H9 (cell line): ENCODE data around the gene KLHL21. TPM values are rescaled to one million over a fixed set of nuclear protein-coding genes. Genes with fewer than 3 reads are reported as not detected.

Experiments used
- DNase-seq: peaks from one replicate; pipeline ENCODE4 v3.0.0-alpha.2; 2017
- H2AFZ ChIP-seq: one replicate; pipeline ENCODE4 v1.6.1; 2013; ENCODE audit warnings: mild to moderate bottlenecking, low read length, control low read depth, moderate library complexity
- H2AK5ac ChIP-seq: 2 replicates; pipeline ENCODE4 v1.6.1; 2013; ENCODE audit warnings: low read length, control low read depth, mixed read lengths; ENCODE audit not compliant: insufficient read length
- H2BK120ac ChIP-seq: one replicate; pipeline ENCODE4 v1.6.1; 2013; ENCODE audit warnings: low read depth, mild to moderate bottlenecking, low read length, control low read depth, inconsistent platforms; ENCODE audit not compliant: poor library complexity, severe bottlenecking
- H2BK12ac ChIP-seq: 2 replicates; pipeline ENCODE4 v1.6.1; 2013; ENCODE audit warnings: low read length, control low read depth, mixed read lengths, low read depth; ENCODE audit not compliant: insufficient read length
- H2BK15ac ChIP-seq: 2 replicates; pipeline ENCODE4 v1.6.1; 2013; ENCODE audit warnings: low read depth, low read length, control low read depth
- H2BK20ac ChIP-seq: one replicate; pipeline ENCODE4 v1.6.1; 2013; ENCODE audit warnings: low read depth, mild to moderate bottlenecking, low read length, control low read depth, inconsistent platforms; ENCODE audit not compliant: poor library complexity, severe bottlenecking
- H2BK5ac ChIP-seq: 2 replicates; pipeline ENCODE4 v1.6.1; 2013; ENCODE audit warnings: low read length, control low read depth, mixed read lengths; ENCODE audit not compliant: insufficient read length
- H3K14ac ChIP-seq: 2 replicates; pipeline ENCODE4 v1.6.1; 2013; ENCODE audit warnings: low read length, control low read depth; ENCODE audit not compliant: insufficient read depth
- H3K18ac ChIP-seq: 2 replicates; pipeline ENCODE4 v1.6.1; 2013; ENCODE audit warnings: low read depth, mild to moderate bottlenecking, mixed read lengths, low read length, control low read depth; ENCODE audit not compliant: insufficient read length
- H3K23ac ChIP-seq: 2 replicates; pipeline ENCODE4 v1.6.1; 2013; ENCODE audit warnings: low read length, control low read depth, mixed read lengths, low read depth; ENCODE audit not compliant: insufficient read length
- H3K23me2 ChIP-seq: 2 replicates; pipeline ENCODE4 v1.6.1; 2013; ENCODE audit warnings: low read depth, mild to moderate bottlenecking, mixed read lengths, low read length, control low read depth; ENCODE audit not compliant: insufficient read length, poor library complexity, severe bottlenecking
- H3K27ac ChIP-seq: 2 replicates; pipeline ENCODE4 v1.5.1; 2013; ENCODE audit warnings: low read length, control low read depth, mixed read lengths, low read depth; ENCODE audit not compliant: insufficient read length
- H3K27me3 ChIP-seq: 2 replicates; pipeline ENCODE4 v1.6.1; 2013; ENCODE audit warnings: low read length, control low read depth, inconsistent platforms; ENCODE audit not compliant: insufficient read depth
- H3K4ac ChIP-seq: 2 replicates; pipeline ENCODE4 v1.6.1; 2013; ENCODE audit warnings: low read depth, mild to moderate bottlenecking, control low read depth, inconsistent platforms, low read length, moderate library complexity
- H3K4me1 ChIP-seq: 2 replicates; pipeline ENCODE4 v1.6.1; 2013; ENCODE audit warnings: low read length, control low read depth, inconsistent platforms; ENCODE audit not compliant: insufficient read depth
- H3K4me2 ChIP-seq: 2 replicates; pipeline ENCODE4 v1.6.1; 2013; ENCODE audit warnings: low read length, control low read depth, mixed read lengths; ENCODE audit not compliant: insufficient read length, insufficient read depth
- H3K56ac ChIP-seq: 2 replicates; pipeline ENCODE4 v1.6.1; 2013; ENCODE audit warnings: low read depth, mild to moderate bottlenecking, mixed read lengths, low read length, control low read depth; ENCODE audit not compliant: insufficient read length
- H3K79me1 ChIP-seq: 2 replicates; pipeline ENCODE4 v1.6.1; 2013; ENCODE audit warnings: low read depth, mild to moderate bottlenecking, moderate library complexity, low read length, control low read depth, inconsistent platforms; ENCODE audit not compliant: insufficient read depth, poor library complexity, severe bottlenecking
- H3K79me2 ChIP-seq: 2 replicates; pipeline ENCODE4 v1.6.1; 2013; ENCODE audit warnings: low read length, control low read depth, inconsistent platforms; ENCODE audit not compliant: insufficient read depth
- H3K9ac ChIP-seq: 2 replicates; pipeline ENCODE4 v1.6.1; 2013; ENCODE audit warnings: low read length, control low read depth, mixed read lengths; ENCODE audit not compliant: insufficient read length; ENCODE audit errors: extremely low read depth
- H3K9me3 ChIP-seq: one replicate; pipeline ENCODE4 v1.6.1; 2013; ENCODE audit warnings: low read depth, low read length, inconsistent platforms; ENCODE audit not compliant: control insufficient read depth
- H3T11ph ChIP-seq: one replicate; pipeline ENCODE4 v1.6.1; 2013; ENCODE audit warnings: mild to moderate bottlenecking, low read length, control low read depth, inconsistent platforms
- H4K20me1 ChIP-seq: one replicate; pipeline ENCODE4 v1.6.1; 2013; ENCODE audit not compliant: control insufficient read depth, insufficient read length, insufficient read depth
- H4K5ac ChIP-seq: 2 replicates; pipeline ENCODE4 v1.6.1; 2013; ENCODE audit warnings: low read depth, mild to moderate bottlenecking, mixed read lengths, low read length, control low read depth; ENCODE audit not compliant: insufficient read length
- H4K8ac ChIP-seq: replicated peaks from 2 replicates; pipeline ENCODE4 v1.6.1; 2013; ENCODE audit warnings: low read length, control low read depth, mixed read lengths, low read depth; ENCODE audit not compliant: insufficient read length
- H4K91ac ChIP-seq: 2 replicates; pipeline ENCODE4 v1.6.1; 2013; ENCODE audit warnings: low read depth, mild to moderate bottlenecking, moderate library complexity, mixed read lengths, low read length, control low read depth; ENCODE audit not compliant: insufficient read length
- H3K27ac Mint-ChIP-seq, 3 experiments: 2 replicates in 2 of 3; 3 replicates in 1 of 3; pipeline ENCODE4 v1.8.0; 2020 to 2021; ENCODE audit warnings: mixed read lengths in 3 of 3, mild to moderate bottlenecking in 1 of 3, moderate library complexity in 1 of 3
- H3K27me3 Mint-ChIP-seq: 2 replicates; pipeline ENCODE4 v1.8.0; 2021; ENCODE audit warnings: low read depth, mild to moderate bottlenecking, moderate library complexity, mixed read lengths
- H3K36me3 Mint-ChIP-seq, 3 experiments: 2 replicates in 2 of 3; 3 replicates in 1 of 3; pipeline ENCODE4 v1.8.0; 2020 to 2021; ENCODE audit warnings: low read depth in 3 of 3, mixed read lengths in 3 of 3; ENCODE audit not compliant: insufficient read depth in 1 of 3
- H3K4me1 Mint-ChIP-seq, 2 experiments: 2 replicates each; pipeline ENCODE4 v1.8.0; 2020; ENCODE audit warnings: mixed read lengths in 2 of 2
- H3K4me3 Mint-ChIP-seq, 2 experiments: 2 replicates in 1 of 2; 3 replicates in 1 of 2; pipeline ENCODE4 v1.8.0; 2020 to 2021; ENCODE audit warnings: mild to moderate bottlenecking in 2 of 2, mixed read lengths in 2 of 2, moderate library complexity in 1 of 2
- H3K9me3 Mint-ChIP-seq, 2 experiments: 2 replicates in 1 of 2; 3 replicates in 1 of 2; pipeline ENCODE4 v1.8.0; 2020; ENCODE audit warnings: mild to moderate bottlenecking in 2 of 2, mixed read lengths in 2 of 2, moderate library complexity in 1 of 2
- WGBS: extraction: QIAGEN DNeasy Blood & Tissue Kit; methylation state at CpG from one replicate; pipeline ENCODE4 v1.1.7; 2013; ENCODE audit warnings: missing lambda C conversion rate, low lambda C conversion rate, mixed read lengths; ENCODE audit not compliant: insufficient read length; ENCODE audit errors: extremely low coverage; 5-methylcytosine and 5-hydroxymethylcytosine counted together
- total RNA-seq: library from RNA; stranded (reverse); gene quantifications from 2 replicates; pipeline ENCODE4 v1.2.1, GENCODE V29; 2021
- TF ChIP-seq, protein P1 (sequence below): fragments of 200-600 bp; sonication (generic); conservative IDR thresholded peaks from 3 replicates; pipeline ENCODE4 v1.8.0; 2021; ENCODE audit warnings: antibody characterized with exemption, mild to moderate bottlenecking

The KLHL21 gene
- total RNA-seq, 1 experiment from 2014 or later: 31.9 TPM

DNA sequence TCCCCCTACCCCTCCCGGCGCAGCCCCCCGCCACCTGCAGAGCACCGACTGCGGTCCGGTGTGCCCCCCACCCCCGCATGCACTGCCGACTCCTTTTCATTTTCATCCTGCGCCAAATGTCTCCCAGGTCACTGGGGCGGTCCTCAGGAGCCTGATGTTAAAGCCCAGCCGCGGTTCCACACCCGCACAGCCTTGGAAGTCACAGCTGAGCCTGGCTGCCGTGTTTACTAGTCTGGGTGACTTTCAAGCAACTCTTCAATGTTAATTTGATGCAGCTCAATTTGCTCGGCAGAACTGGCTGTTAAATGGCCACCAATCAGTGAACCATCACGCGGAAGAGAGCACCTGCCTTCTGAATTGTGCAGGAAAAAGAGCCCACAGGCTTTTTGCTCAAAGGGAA is 49.2 kb upstream of the KLHL21 start:
- Histone ChIP-seq H3K23me2 (no peaks in the 10 kb centered on the region), H4K20me1 (no peaks in the 10 kb centered on the region), H3K9ac (no peak overlapping the region), H3K4me2 (no peak overlapping the region), H2BK12ac (no peak overlapping the region), H2BK5ac (no peak overlapping the region), H3K56ac (no peak overlapping the region), H4K8ac (no peak overlapping the region), H2BK120ac (no peak overlapping the region), H2AK5ac (no peak overlapping the region), H3K9me3 (no peaks in the 10 kb centered on the region), H4K5ac (no peak overlapping the region), H3K4me1 (no peaks in the 10 kb centered on the region), H2BK20ac (no peak overlapping the region), H4K91ac (no peak overlapping the region), H3K79me2 (no peaks in the 10 kb centered on the region), H3K14ac (no peak overlapping the region), H3K27ac (no peak overlapping the region), H3T11ph (no peak overlapping the region), H3K27me3 (no peaks in the 10 kb centered on the region), H2AFZ (no peak overlapping the region), H3K79me1 (no peaks in the 10 kb centered on the region), H3K4ac (no peak overlapping the region), H2BK15ac (no peak overlapping the region), H3K18ac (no peak overlapping the region), H3K23ac (no peak overlapping the region)
- Mint-ChIP-seq H3K36me3 (peaks cover 24 to 53% (median 42%) of the 10 kb centered on the region in 3 experiments; a peak in 6 of 7 replicates), H3K4me1 (0 out of 4 replicates have a peak, but pooled peaks cover 0 to under 1% of the 10 kb centered on the region in 2 experiments), H3K27me3 (no peaks in the 10 kb centered on the region), H3K4me3 (no peak overlapping the region), H3K9me3 (no peaks in the 10 kb centered on the region), H3K27ac (no peak overlapping the region)
- TF ChIP-seq, protein P1, sequence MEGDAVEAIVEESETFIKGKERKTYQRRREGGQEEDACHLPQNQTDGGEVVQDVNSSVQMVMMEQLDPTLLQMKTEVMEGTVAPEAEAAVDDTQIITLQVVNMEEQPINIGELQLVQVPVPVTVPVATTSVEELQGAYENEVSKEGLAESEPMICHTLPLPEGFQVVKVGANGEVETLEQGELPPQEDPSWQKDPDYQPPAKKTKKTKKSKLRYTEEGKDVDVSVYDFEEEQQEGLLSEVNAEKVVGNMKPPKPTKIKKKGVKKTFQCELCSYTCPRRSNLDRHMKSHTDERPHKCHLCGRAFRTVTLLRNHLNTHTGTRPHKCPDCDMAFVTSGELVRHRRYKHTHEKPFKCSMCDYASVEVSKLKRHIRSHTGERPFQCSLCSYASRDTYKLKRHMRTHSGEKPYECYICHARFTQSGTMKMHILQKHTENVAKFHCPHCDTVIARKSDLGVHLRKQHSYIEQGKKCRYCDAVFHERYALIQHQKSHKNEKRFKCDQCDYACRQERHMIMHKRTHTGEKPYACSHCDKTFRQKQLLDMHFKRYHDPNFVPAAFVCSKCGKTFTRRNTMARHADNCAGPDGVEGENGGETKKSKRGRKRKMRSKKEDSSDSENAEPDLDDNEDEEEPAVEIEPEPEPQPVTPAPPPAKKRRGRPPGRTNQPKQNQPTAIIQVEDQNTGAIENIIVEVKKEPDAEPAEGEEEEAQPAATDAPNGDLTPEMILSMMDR: no peak
- WGBS: no CpG with 5 or more reads among the region's 17 CpGs
- no peak for DNase-seq
